Measurements from ENCODE around the gene ATP2C2. TPM values are rescaled to one million over a fixed set of nuclear protein-coding genes. Genes with fewer than 3 reads are reported as not detected.

ATP2C2 gene
- not detected in 2 replicates for total RNA-seq

GRCh38 chr16:84368308-84368996 is at the start of gene ATP2C2:
TSS of gene ATP2C2 (plus strand) at chr16:84368538. CDS start at chr16:84368616, 78 bp downstream.

GRCh38 chr16:84504420-84505248 is 136.3 kb downstream of the ATP2C2 start, which contains the start of gene MEAK7:
TSS of gene MEAK7 (minus strand) at chr16:84504659. CDS start at chr16:84498086, 6,573 bp downstream.

Other genes starting within 250 kb of the ATP2C2 start
- gene HSDL1, start 223.4 kb upstream of the ATP2C2 start, total RNA-seq: 20.1 and 29.0 TPM in 2 replicates
- gene DNAAF1, start 223.2 kb upstream of the ATP2C2 start, total RNA-seq: not detected in 2 replicates
- gene TAF1C, start 181.5 kb upstream of the ATP2C2 start, total RNA-seq: 15.1 and 16.9 TPM in 2 replicates
- gene ADAD2, start 177.4 kb upstream of the ATP2C2 start, total RNA-seq: not detected in 2 replicates
- gene KCNG4, start 128.5 kb upstream of the ATP2C2 start, total RNA-seq: not detected in 2 replicates
- gene WFDC1, start 73.7 kb upstream of the ATP2C2 start, total RNA-seq: 3.3 and 10.7 TPM in 2 replicates
- gene MEAK7, start 136.1 kb downstream of the ATP2C2 start, total RNA-seq: 27.9 and 29.7 TPM in 2 replicates
- 57.5 and 200 TPM in 2 replicates for gene COTL1, start 249.5 kb downstream of the ATP2C2 start, total RNA-seq

Measured in regular cardiac myocyte (primary cell).